Heart right ventricle (tissue), 16 donors: ENCODE measurements around the gene PTPN20. TPM values are rescaled to one million over a fixed set of nuclear protein-coding genes. Genes with fewer than 3 reads are reported as not detected.
A peak's percentile ranks its signal among the peaks of the same experiment; 100 is the strongest.

Experiments
- ATAC-seq, 8 donors: fragments of 200-7000 bp; cut with Tn5 transposase; one replicate each; pipeline ENCODE4 v1.9.1; 2020; ENCODE audit warnings: mild to moderate bottlenecking in 8 of 8, moderate library complexity in 8 of 8, moderate number of reproducible peaks in 1 of 8
- DNase-seq, 2 donors: peaks; one replicate each; pipeline ENCODE4 v3.0.0-alpha.2; 2020
- H3K27ac ChIP-seq, 10 donors: fragments of 200-600 bp; sonication (generic) in 2 of 10; one replicate each; pipeline versions ENCODE4 v1.5.0 to v1.8.0; 2020 to 2022; ENCODE audit warnings: mild to moderate bottlenecking in 3 of 10
- H3K27me3 ChIP-seq, 7 donors: fragments of 200-600 bp; one replicate each; pipeline ENCODE4 v1.8.0; 2021 to 2022; ENCODE audit warnings: mild to moderate bottlenecking in 2 of 7
- H3K36me3 ChIP-seq, 9 donors: fragments of 200-600 bp; sonication (generic) in 1 of 9; one replicate each; pipeline versions ENCODE4 v1.5.0 to v1.8.0; 2020 to 2022; ENCODE audit warnings: mild to moderate bottlenecking in 2 of 9
- H3K4me1 ChIP-seq, 9 donors: fragments of 200-600 bp; sonication (generic) in 1 of 9; one replicate each; pipeline versions ENCODE4 v1.5.0 to v1.8.0; 2020 to 2022; ENCODE audit warnings: mild to moderate bottlenecking in 4 of 9
- H3K4me3 ChIP-seq, 10 donors: fragments of 200-600 bp; sonication (generic) in 2 of 10; one replicate each; pipeline versions ENCODE4 v1.5.0 to v1.8.0; 2020 to 2022; ENCODE audit warnings: mild to moderate bottlenecking in 7 of 10, moderate library complexity in 2 of 10
- H3K9me3 ChIP-seq, 11 donors: fragments of 200-600 bp in 10 of 11; sonication (generic) in 2 of 11; one replicate each; pipeline versions ENCODE4 v1.5.0 to v1.8.0; 2013 to 2022; ENCODE audit warnings: mild to moderate bottlenecking in 2 of 11, control low read depth in 1 of 11, moderate library complexity in 1 of 11
- CTCF ChIP-seq, 9 donors: fragments of 200-600 bp; sonication (generic) in 2 of 9; IDR thresholded peaks; one replicate each; pipeline versions ENCODE4 v1.5.0 to v1.8.0; 2021 to 2022; ENCODE audit warnings: antibody characterized with exemption in 9 of 9, mild to moderate bottlenecking in 5 of 9, moderate library complexity in 1 of 9
- WGBS, 2 donors: extraction: QIAGEN DNeasy Blood & Tissue Kit; methylation state at CpG; one replicate each; pipeline ENCODE4 v1.1.7; 2013; ENCODE audit warnings: inconsistent platforms in 1 of 2; 5-methylcytosine and 5-hydroxymethylcytosine counted together
- intact Hi-C, 10 donors: fragments of 100-400 bp; cut with DNase I; formaldehyde crosslinking; loops; one replicate each; pipeline versions ENCODE4 v1.11.1 to v1.14.2; 2022
- polyA plus RNA-seq, 2 donors: library from polyadenylated mRNA; stranded (reverse); fragments of 200-250 nt; gene quantifications; one replicate each; pipeline ENCODE4 v1.2.3, GENCODE V29; 2013
- total RNA-seq, 10 donors: library from RNA; stranded (reverse); fragmentation: NEBNext Ultra II Directional in 3 of 10; extraction: Animal tissue kit (Norgen Biotek cat#: 25700) in 3 of 10; gene quantifications; one replicate each; pipeline versions ENCODE4 v1.2.1 to v1.2.4, GENCODE V29; 2021 to 2023
- donor health status: Arrhythmogenic right ventricular cardiomyopathy.
- donor health status: ischemic (EF 13 %, LVEDD 7.1; RV severe dilation, severe dysfunction).
- donor health status: healthy with polysubstance abuse.
- donor health status: DM: no; HTN: yes; CAD: no.
- donor health status: DM: no; HTN: no; CAD: no.
- donor health status: ischemic (EF 25% LVEDD 6.9; RV normal size, moderate dysfunction).
- donor health status: ischemic (EF 25% LVEDD 5.7; RV mildly dilated, moderate dysfunction).
- donor health status: healthy.
- donor health status: DM: yes; HTN: yes; CAD: no.
- donor health status: Ischemic cardiomyopathy.
- donor health status: ischemic (EF 35%, LVEDD 5.7; RV mildly dilated, moderate dysfunction).
- donor health status: nonischemic (EF 11% LVEDD 7.7; RV severe dilation, severe dysfunction).
- donor health status: DM: yes; HTN: yes; CAD: no.
- donor health status: PGD.
- donor health status: ischemic (EF 29% LVEDD 5.4; RV normal size, mild dysfunction).
- donor health status: nonischemic (EF 23%, LVEDD 6.1; RV moderate dilation, normal function).

Gene PTPN20
- total and polyA plus RNA-seq, 12 donors = 3.2 to 28.1 (median 16.2) TPM

GRCh38 chr10:47027108-47027783 is 116.0 kb downstream of the PTPN20 start:
- H3K36me3 ChIP-seq = no peaks in the 10 kb centered on the region
- H3K4me3 ChIP-seq = no peak overlapping the region
- DNase-seq (no peak), ATAC-seq (no peak)
- intact Hi-C loops = loop anchor here in 1 of 10 donors (5.0 kb wide), 1 partner anchor 285 kb away; no protein-coding TSS in a partner anchor
- no peak overlapping the region for H3K27ac ChIP-seq
- 72 to 74% methylated on average over 9 of the region's 9 CpGs for WGBS, 2 donors
- H3K4me1 ChIP-seq = peaks cover 0 to 15% (median 0%) of the 10 kb centered on the region in 9 donors
- TF ChIP-seq CTCF (IDR thresholded peaks at IDR 0.05) = no peak
- H3K9me3 ChIP-seq = no peaks in the 10 kb centered on the region
- no peaks in the 10 kb centered on the region for H3K27me3 ChIP-seq

- no peak for DNase-seq
- TF ChIP-seq CTCF (IDR thresholded peaks at IDR 0.05) = no peak
- H3K27ac ChIP-seq = no peak overlapping the region
- intact Hi-C loops = loop anchor here in 1 of 10 donors (5.0 kb wide), 1 partner anchor 284 kb away; no protein-coding TSS in a partner anchor
- no peak overlapping the region for H3K4me3 ChIP-seq
- H3K36me3 ChIP-seq = no peaks in the 10 kb centered on the region
- H3K9me3 ChIP-seq = no peaks in the 10 kb centered on the region
- peaks cover 0 to 15% (median 0%) of the 10 kb centered on the region in 9 donors for H3K4me1 ChIP-seq
- no peak for ATAC-seq
- no peaks in the 10 kb centered on the region for H3K27me3 ChIP-seq
- 81 to 85% methylated on average over 8 of the region's 8 CpGs for WGBS, 2 donors
These were observed 116.6 kb downstream of the PTPN20 start for GRCh38 chr10:47027784-47028260.

GRCh38 chr10:47028466-47028865 is 117.2 kb downstream of the PTPN20 start:
- H3K9me3 ChIP-seq = no peaks in the 10 kb centered on the region
- ATAC-seq (no peak), DNase-seq (no peak)
- no peaks in the 10 kb centered on the region for H3K36me3 ChIP-seq
- WGBS, 2 donors = 91 to 92% methylated on average over 8 of the region's 8 CpGs
- H3K4me3 ChIP-seq = no peak overlapping the region
- H3K4me1 ChIP-seq = peaks cover 0 to 11% (median 0%) of the 10 kb centered on the region in 9 donors
- H3K27ac ChIP-seq = no peak overlapping the region
- H3K27me3 ChIP-seq = peaks cover 0 to 3% (median 0%) of the 10 kb centered on the region in 7 donors
- intact Hi-C loops = loop anchor here in 1 of 10 donors (5.0 kb wide), 1 partner anchor 284 kb away; no protein-coding TSS in a partner anchor
- TF ChIP-seq CTCF (IDR thresholded peaks at IDR 0.05) = no peak

- H3K36me3 ChIP-seq = no peaks in the 10 kb centered on the region
- 86 to 89% methylated on average over 13 of the region's 13 CpGs for WGBS, 2 donors
- TF ChIP-seq CTCF (IDR thresholded peaks at IDR 0.05) = no peak
- H3K9me3 ChIP-seq = no peaks in the 10 kb centered on the region
- peak overlapping the region in 2 of 10 donors; percentile 41 to 53 for H3K27ac ChIP-seq
- intact Hi-C loops = loop anchor here in 1 of 10 donors (5.0 kb wide), 1 partner anchor 283 kb away; no protein-coding TSS in a partner anchor
- H3K4me3 ChIP-seq = no peak overlapping the region
- DNase-seq = no peak
- H3K27me3 ChIP-seq = peaks cover 0 to 3% (median 0%) of the 10 kb centered on the region in 7 donors
- H3K4me1 ChIP-seq = peaks cover 0 to 11% (median 0%) of the 10 kb centered on the region in 9 donors
- no peak for ATAC-seq
These were observed 118.2 kb downstream of the PTPN20 start for GRCh38 chr10:47029181-47030009.
